HUDEP-2 (cell line): Measurements from ENCODE around the gene C12orf76.

Experiments used
- DNase-seq, 76 experiments: peaks; one replicate each; lab custom pipeline; 2025; ENCODE audit not compliant: unreplicated experiment in 76 of 76; lab: John Stamatoyannopoulos, UW

C12orf76 gene

DNA sequence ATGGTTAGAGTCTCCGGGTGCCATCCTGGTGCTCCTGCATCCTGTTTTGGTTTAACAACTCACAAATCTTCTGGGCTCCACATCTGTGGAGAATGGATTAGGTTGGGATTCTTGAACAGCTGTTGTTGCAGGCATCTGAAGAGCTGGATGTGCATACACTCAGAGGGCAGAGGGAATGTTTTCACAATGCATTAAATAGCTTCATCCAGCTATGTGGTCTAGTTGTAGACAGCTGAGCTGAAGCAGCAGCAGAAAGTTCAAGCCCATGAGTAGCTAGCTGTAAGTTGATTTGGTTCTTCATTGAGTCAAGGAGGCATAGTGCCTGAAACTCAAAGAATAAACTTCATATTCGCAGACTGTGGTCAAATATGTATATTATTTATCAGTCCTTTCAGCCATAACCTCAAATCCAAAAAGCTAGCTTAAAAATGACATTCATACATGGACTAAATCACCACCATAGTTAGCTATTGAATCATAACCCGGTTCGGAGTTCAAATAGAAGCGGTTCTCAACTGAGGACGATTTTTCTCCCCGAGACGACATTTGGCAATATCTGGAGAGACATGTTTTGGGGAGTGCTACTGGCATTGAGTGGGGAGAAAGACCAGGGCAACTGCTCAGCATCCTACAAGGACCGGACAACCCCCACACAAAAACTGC lies 50.0 kb downstream of the C12orf76 start:
- no peak for DNase-seq

- no peak for DNase-seq
Observed at GRCh38 chr12:109997393-109997792, 50.9 kb downstream of the C12orf76 start.

- peak in 2 of 76 experiments; percentile 51 to 55 for DNase-seq
Observed at GRCh38 chr12:109996483-109996853, 51.9 kb downstream of the C12orf76 start.

GRCh38 chr12:109995686-109996482 lies 52.4 kb downstream of the C12orf76 start, which contains the start of gene GIT2:
Gene GIT2, minus strand, starts transcription at chr12:109996368. Its CDS starts 144 bp downstream, at chr12:109996224.
- DNase-seq, result peak in 74 of 76 experiments; percentile 20 to 92 (median 84)

DNA sequence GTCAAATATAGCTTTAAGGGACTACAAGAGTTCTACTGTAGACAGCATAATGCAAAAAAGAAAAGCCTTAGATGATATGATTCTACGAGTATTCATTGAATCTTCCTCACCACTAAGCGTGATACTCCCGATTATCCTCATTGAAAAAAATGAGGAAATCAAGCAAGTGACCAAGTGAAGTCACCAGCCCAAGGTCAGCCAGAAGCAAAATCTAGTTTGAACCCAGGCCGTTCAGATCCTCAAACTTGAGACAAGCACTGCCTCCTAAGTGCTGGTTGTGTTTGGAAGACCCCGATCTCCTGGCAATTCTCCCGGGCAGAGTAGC lies 53.0 kb downstream of the C12orf76 start:
- peak in 4 of 76 experiments; percentile 6 to 40 (median 14) for DNase-seq

DNA sequence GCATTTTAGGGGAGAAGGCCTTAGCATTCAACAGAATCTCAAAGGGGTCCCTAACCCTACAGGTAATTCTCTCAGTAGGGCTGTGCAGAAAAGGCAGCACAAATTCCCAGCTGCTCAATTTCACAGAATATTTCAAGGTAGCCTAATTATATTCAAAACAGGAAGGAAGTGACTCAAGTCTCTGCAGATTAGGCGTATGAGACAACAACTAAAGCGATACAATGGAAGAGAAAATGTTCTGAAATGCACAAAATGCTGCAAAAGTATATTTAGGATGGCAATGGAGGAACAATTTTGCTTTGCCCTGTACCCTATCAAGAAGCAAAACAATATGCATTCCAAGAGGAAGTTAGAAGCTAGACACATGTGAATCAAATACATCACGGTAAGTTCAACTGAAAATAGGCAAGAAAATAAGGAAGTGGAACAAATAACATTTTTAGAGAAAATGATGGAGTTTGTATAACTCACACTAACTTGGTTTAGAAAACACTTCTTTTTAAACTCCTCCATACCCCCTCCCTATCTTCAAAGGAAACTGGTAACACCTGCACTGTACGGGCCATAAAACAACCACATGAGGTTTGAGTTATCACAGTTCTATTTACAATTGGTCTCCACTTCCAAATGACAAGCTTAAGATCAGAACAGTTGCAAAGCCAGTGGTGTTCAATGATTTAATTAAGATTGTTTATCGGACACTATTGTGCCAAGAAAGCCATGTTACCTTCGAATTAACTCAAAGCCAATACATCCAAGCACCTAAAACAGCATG lies 53.7 kb downstream of the C12orf76 start:
- peak in 1 of 76 experiments; percentile 10 for DNase-seq

GRCh38 chr12:109993091-109993490 lies 55.2 kb downstream of the C12orf76 start:
- DNase-seq, result no peak

DNA sequence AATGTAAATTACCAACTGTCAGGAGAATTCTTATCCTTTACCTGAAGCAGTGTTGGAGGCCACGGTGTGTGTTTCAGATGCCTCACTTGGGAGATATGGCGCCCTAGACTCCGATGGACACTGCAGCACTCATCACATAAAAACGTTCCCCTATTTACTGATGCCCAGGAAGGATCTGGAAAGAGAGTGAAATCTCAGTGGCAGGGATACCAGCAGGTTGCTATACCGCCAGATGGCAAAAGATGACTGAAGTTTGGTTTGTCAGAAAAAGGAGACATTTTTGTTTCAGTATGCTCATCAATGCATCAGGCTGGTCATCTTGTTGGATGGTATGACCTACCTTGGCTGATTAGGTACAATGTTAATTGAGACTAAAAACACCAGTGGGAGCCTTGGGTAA lies 56.7 kb downstream of the C12orf76 start:
- no peak for DNase-seq
